SW480 (cell line): ENCODE data around the gene KIAA0513.

Experiments
- DNase-seq: peaks from one replicate; pipeline ENCODE4 v3.0.0-alpha.2; 2016; ENCODE audit warnings: low spot score

The KIAA0513 gene

GRCh38 chr16:85090873-85091521 is 63.4 kb downstream of the KIAA0513 start:
- DNase-seq, result no peak

- no peak for DNase-seq
Observed at GRCh38 chr16:85091522-85091910, 63.9 kb downstream of the KIAA0513 start.

DNA sequence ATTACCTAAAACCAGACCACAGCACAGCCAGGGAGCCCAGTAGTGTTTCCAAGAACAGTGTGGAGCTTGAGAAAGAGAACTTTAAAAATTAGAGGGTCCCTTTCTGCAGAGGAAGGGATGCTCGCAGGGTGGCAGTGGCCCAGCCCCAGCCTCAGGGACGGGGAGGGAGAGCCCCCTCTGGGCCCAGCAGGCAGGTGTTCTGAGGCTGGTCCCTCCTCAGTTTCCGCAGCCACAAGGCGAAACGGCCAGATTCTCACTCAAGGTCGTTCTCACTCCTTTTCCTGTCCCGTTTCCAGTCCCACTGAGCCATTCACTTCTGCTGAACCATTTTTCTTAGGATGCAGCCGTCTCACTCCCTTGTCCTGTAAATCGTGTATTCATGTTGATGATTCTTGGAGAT is 64.7 kb downstream of the KIAA0513 start:
- DNase-seq, result no peak

- no peak for DNase-seq
Observed at GRCh38 chr16:85092851-85093250, 65.3 kb downstream of the KIAA0513 start.

GRCh38 chr16:85093705-85094104 is 66.1 kb downstream of the KIAA0513 start:
- DNase-seq, result no peak

- DNase-seq, result no peak
Observed at GRCh38 chr16:85094176-85094805, 66.7 kb downstream of the KIAA0513 start.

GRCh38 chr16:85094812-85095211 is 67.2 kb downstream of the KIAA0513 start:
- DNase-seq, result no peak

DNA sequence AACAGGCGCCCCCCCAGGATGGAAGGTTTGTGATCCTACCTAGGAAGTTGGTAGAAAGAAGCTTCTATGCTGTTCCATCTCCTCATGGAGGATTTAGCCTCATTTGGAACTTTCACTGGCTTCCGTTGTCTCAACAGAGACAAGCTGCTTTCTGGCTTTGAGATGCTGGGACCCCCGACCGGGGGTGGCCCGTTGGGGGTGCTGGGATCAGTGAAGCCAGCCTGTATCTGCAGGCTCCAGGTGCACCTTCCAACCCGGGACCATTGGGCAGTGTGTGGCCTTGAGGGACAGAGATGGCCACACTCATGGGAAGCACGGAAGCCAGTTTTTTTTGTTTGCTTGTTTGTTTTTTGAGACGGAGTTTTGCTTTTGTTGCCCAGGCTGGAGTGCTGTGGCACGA is 69.3 kb downstream of the KIAA0513 start:
- DNase-seq, result no peak

DNA sequence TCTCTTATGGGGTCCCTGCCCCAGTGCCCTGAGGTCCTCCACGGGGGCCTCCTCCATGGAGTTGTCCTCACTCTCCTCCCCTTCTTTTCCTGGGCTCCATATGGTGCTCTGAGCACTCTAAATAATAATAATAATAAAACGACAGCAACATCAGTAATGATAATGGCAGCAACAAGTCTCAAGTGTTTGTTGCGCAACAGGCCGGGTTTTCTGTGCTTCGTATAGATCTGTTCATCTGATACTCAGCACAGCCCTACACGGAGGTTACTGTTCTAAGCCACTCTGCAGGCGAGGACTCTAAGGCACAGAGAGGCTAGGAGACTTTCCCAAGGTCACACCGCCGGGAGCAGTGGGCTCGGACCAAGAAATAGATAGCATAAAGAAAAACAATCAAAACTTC is 71.0 kb downstream of the KIAA0513 start:
- no peak for DNase-seq

DNA sequence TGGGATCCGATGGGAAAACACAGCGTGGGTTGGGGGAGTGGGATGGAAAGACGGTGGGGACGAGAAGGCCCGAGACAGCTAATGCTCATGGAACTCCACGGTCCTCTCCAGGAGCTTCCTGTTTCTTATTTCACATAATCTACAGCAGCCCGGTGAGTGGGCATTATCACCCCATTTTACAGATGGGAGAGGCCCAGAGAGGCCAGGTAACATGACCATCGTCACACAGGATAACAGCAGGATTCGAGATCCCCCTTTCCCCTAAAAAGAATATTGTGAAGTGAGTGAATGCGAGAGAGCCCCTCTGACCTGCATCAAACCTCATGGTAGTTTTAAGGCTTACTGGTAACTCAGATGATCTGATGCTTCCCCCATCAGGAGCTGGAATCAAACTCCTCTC is 72.7 kb downstream of the KIAA0513 start:
- no peak for DNase-seq

GRCh38 chr16:85101956-85102630 is 74.5 kb downstream of the KIAA0513 start:
- no peak for DNase-seq

- DNase-seq, result no peak
Observed at GRCh38 chr16:85103114-85104079, 75.8 kb downstream of the KIAA0513 start.

DNA sequence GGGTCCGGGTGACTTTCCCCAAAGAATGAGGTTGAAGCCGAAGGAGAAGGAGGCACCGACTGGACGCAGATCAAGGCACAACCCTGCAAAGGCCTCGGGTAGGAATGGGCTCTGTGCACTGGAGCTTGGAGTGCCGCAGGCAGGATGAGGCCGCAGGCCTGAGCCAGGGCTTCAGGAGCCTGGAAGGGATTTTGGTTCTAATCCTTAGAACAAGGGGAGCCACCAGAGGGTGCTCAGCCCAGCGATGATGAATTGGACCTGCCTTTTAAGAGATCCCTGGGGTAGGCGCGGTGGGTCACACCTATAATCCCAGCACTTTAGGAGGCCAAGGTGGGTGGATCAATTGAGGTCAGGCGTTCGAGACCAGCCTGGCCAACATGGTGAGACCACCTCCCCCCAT is 76.6 kb downstream of the KIAA0513 start:
- DNase-seq, result no peak

GRCh38 chr16:85104821-85105391 is 77.3 kb downstream of the KIAA0513 start:
- no peak for DNase-seq

GRCh38 chr16:85105475-85105874 is 77.9 kb downstream of the KIAA0513 start:
- no peak for DNase-seq

DNA sequence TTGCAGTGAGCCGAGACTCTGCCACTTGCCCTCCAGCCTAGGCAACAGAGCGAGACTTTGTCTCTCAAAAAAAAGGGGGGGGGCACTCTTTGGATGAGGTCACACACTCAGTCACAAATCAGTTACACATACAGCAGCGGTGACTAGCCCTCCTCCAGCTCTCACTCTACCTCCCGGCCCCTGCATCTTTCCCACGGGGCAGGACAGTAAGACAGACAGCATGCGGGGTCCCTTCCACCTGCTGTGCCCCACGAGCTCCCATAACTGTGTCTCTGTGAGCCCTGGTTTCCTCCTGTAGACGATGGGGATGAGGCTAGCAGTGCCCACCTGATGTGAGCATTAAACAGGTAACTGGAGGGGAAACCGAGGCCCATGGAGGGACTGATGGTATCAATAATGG is 79.5 kb downstream of the KIAA0513 start:
- DNase-seq, result no peak

GRCh38 chr16:85107532-85107931 is 79.9 kb downstream of the KIAA0513 start:
- no peak for DNase-seq

- DNase-seq, result no peak
Observed at GRCh38 chr16:85110105-85110504, 82.5 kb downstream of the KIAA0513 start.

DNA sequence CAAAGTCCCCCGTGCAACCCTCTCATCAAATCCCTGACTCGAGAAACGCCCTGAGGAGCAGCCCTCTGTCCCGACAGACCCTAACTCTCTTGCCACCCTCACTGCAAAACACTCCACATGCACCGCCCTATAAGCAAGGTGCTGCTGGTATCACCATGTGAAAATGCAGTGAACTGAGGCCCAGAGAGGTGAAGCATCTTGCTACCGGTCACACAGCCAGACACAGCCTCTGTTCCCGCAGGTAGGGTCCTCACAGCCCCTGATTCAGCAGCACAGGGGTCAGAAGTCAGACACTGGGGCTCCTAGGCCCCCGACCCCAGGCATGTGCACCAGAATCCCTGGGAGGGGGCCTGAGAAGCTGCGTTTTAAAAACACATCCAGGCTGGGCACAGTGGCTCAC is 83.6 kb downstream of the KIAA0513 start:
- no peak for DNase-seq

DNA sequence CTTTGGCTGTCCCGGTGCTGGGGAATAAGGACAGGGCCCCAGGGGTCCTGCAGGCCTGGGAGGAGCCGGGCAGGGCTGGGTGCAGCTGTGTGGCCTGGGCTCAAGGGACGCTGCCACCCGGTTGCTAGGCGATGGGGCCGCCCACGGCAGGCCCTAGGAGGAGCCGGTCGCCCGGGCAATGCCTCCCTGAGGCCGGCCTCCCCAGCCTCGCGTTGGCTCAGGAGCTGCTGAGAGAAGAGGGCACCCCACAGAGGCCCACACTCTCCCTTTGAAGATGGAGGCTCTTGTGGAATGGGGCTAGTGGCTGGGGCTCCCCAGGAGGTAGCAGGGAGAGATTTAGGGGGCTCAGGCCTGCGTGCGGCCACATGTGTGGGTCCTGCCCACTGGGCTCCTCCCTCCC is 84.8 kb downstream of the KIAA0513 start, which contains the start of gene CIBAR2:
Gene CIBAR2 (minus strand): TSS at position 109 of the 400 bp plus-strand sequence. CDS start 120 bp downstream, outside the sequence.
- DNase-seq, result no peak

DNA sequence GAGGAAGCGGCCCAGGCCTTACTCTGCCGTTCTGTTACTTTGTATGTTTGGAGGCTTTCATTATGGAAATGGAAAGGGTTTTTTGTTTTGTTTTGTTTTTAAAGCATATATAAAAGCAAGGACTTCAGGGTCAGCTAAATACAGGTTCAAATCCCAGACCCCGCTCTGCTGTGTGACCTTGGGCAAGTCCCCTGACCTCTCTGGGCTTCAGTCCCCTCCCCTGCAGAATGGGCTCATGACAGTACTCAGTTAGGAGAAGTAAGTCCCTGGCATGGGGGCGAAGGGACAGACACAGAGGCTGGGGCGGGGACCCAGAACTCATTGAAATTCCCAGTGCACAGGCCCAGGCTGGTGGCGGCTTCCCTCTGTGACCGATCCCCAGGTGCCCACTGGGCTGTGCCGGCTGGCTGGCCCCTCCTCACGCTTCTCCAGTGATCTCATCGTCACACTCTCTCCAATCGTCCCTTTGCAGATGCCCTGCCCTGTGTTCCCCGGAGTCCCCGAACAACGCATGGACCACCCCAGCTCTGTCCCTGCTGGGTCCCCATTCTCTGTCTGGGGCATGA is 85.7 kb downstream of the KIAA0513 start:
- no peak for DNase-seq
